HCT116 (cell line): ENCODE data around the gene TATDN2. TPM values are rescaled to one million over a fixed set of nuclear protein-coding genes. Genes with fewer than 3 reads are reported as not detected.

Source experiments
- ATAC-seq: fragments of 200-7000 bp; cut with Tn5 transposase; 2 replicates; pipeline ENCODE4 v1.9.1; 2020; ENCODE audit warnings: mild to moderate bottlenecking, moderate library complexity
- BruUV-seq: library from RNA; stranded (reverse); fragments of 400-500 nt; replicated peaks from 2 replicates; lab custom pipeline; 2021; lab: Mats Ljungman, UMichigan
- CTCF ChIA-PET: fragments of 300-600 bp; sonication (Branson Sonifier 250); formaldehyde crosslinking; loops from one replicate; lab custom pipeline; 2021; ENCODE audit warnings: antibody characterized with exemption; lab: Charles Lee
- POLR2A ChIA-PET: fragments of 300-600, 350-600 bp; sonication (Branson Sonifier 250); formaldehyde crosslinking; loops from one replicate; lab custom pipeline; 2021; ENCODE audit warnings: antibody characterized with exemption; lab: Charles Lee
- RAD21 ChIA-PET, 2 experiments: fragments of 300-600 bp; sonication (Branson Sonifier 250); formaldehyde crosslinking; loops; one replicate each; lab custom pipeline; 2023; ENCODE audit warnings: low total read pairs in 2 of 2; ENCODE audit not compliant: uncharacterized antibody in 2 of 2, unreplicated experiment in 2 of 2, low non-redundant PET in 1 of 2; lab: Charles Lee
- DNase-seq: peaks from one replicate; pipeline ENCODE4 v3.0.0-alpha.2; 2010; ENCODE audit warnings: low read depth, low spot score
- H2AFZ ChIP-seq: fragments of 200-600 bp; shearing (Covaris generic), sonication (generic); 2 replicates; pipeline ENCODE4 v1.6.1; 2017; ENCODE audit warnings: low read depth, mixed run types, mixed read lengths, antibody characterized with exemption, low read length; ENCODE audit not compliant: poor library complexity, severe bottlenecking
- H3K27ac ChIP-seq: 2 replicates; pipeline ENCODE4 v1.5.1; 2012; ENCODE audit warnings: low read depth, low read length
- H3K27me3 ChIP-seq: fragments of 200-600 bp; sonication (generic); 2 replicates; pipeline ENCODE4 v1.6.1; 2016; ENCODE audit warnings: mixed run types, low read length, mixed read lengths; ENCODE audit not compliant: insufficient read depth
- H3K36me3 ChIP-seq, 2 experiments: fragments of 200-500 bp in 1 of 2; fragments of 200-600 bp in 1 of 2; sonication (Bioruptor generic) in 1 of 2; sonication (generic) in 1 of 2; 2 replicates each; pipeline versions ENCODE4 v1.5.1 to v1.6.1; 2014 to 2016; ENCODE audit warnings: low read length in 2 of 2, inconsistent platforms in 1 of 2, mixed read lengths in 1 of 2, mixed run types in 1 of 2; ENCODE audit not compliant: insufficient read depth in 2 of 2, control insufficient read depth in 1 of 2
- H3K4me1 ChIP-seq, 2 experiments: fragments of 200-600 bp in 1 of 2; sonication (generic) in 1 of 2; 2 replicates each; pipeline versions ENCODE4 v1.5.1 to v1.6.1; 2012 to 2017; ENCODE audit warnings: low read length in 2 of 2, inconsistent platforms in 1 of 2, mild to moderate bottlenecking in 1 of 2, mixed read lengths in 1 of 2, mixed run types in 1 of 2, moderate library complexity in 1 of 2; ENCODE audit not compliant: insufficient read depth in 2 of 2, control insufficient read depth in 1 of 2
- H3K4me2 ChIP-seq: fragments of 200-600 bp; sonication (generic); 2 replicates; pipeline ENCODE4 v1.6.1; 2017; ENCODE audit warnings: mixed run types, low read length, mixed read lengths
- H3K4me3 ChIP-seq, 2 experiments: fragments of 200-600 bp in 1 of 2; sonication (generic) in 1 of 2; replicated peaks in 1 of 2; 2 replicates each; pipeline ENCODE4 v1.5.1; 2011 to 2016; ENCODE audit warnings: low read length in 2 of 2, control low read depth in 1 of 2, low read depth in 1 of 2, mild to moderate bottlenecking in 1 of 2, mixed read lengths in 1 of 2, mixed run types in 1 of 2
- H3K79me2 ChIP-seq: fragments of 200-600 bp; sonication (generic); 2 replicates; pipeline ENCODE4 v1.6.1; 2017; ENCODE audit warnings: mild to moderate bottlenecking, mixed run types, low read length, moderate library complexity, mixed read lengths; ENCODE audit not compliant: insufficient read depth
- H3K9ac ChIP-seq: fragments of 200-600 bp; sonication (generic); 2 replicates; pipeline ENCODE4 v1.6.1; 2016; ENCODE audit warnings: low read length, mixed read lengths
- H3K9me2 ChIP-seq: fragments of 200-600 bp; sonication (generic), shearing (Covaris generic); 2 replicates; pipeline ENCODE4 v1.6.1; 2017; ENCODE audit warnings: mixed run types, mild to moderate bottlenecking, moderate library complexity; ENCODE audit not compliant: insufficient read depth
- H3K9me3 ChIP-seq, 2 experiments: fragments of 200-500 bp in 1 of 2; fragments of 200-600 bp in 1 of 2; sonication (Bioruptor generic) in 1 of 2; sonication (generic) in 1 of 2; 2 replicates each; pipeline ENCODE4 v1.6.1; 2014 to 2017; ENCODE audit warnings: low read length in 2 of 2, mixed read lengths in 2 of 2, inconsistent platforms in 1 of 2, low read depth in 1 of 2, mild to moderate bottlenecking in 1 of 2, mixed run types in 1 of 2, moderate library complexity in 1 of 2; ENCODE audit not compliant: control insufficient read depth in 1 of 2, insufficient read depth in 1 of 2
- H4K20me1 ChIP-seq: fragments of 200-600 bp; sonication (generic), shearing (Covaris generic); 2 replicates; pipeline ENCODE4 v1.6.1; 2017; ENCODE audit warnings: mixed run types, mild to moderate bottlenecking, moderate library complexity; ENCODE audit not compliant: insufficient read depth
- CBX3 ChIP-seq: IDR thresholded peaks from 2 replicates; pipeline ENCODE4 v1.6.1; 2012; ENCODE audit warnings: low read depth
- CEBPB ChIP-seq: IDR thresholded peaks from 2 replicates; pipeline ENCODE4 v1.6.1; 2012; ENCODE audit warnings: low read depth
- EGR1 ChIP-seq: IDR thresholded peaks from 2 replicates; pipeline ENCODE4 v1.6.1; 2012; ENCODE audit warnings: low read depth
- EZH2 ChIP-seq: fragments of 200-600 bp; sonication (generic); IDR thresholded peaks from 2 replicates; pipeline ENCODE4 v1.6.1; 2017; ENCODE audit warnings: antibody characterized with exemption, mixed run types
- EZH2phosphoT487 ChIP-seq: fragments of 200-600 bp; IDR thresholded peaks from 2 replicates; pipeline ENCODE4 v1.6.1; 2018; ENCODE audit warnings: antibody characterized with exemption, borderline replicate concordance
- FOSL1 ChIP-seq: IDR thresholded peaks from 2 replicates; pipeline ENCODE4 v1.6.1; 2012; ENCODE audit warnings: low read depth
- POLR2A ChIP-seq: IDR thresholded peaks from 2 replicates; pipeline ENCODE4 v1.7.0; 2011; ENCODE audit warnings: borderline replicate concordance; ENCODE audit not compliant: insufficient read depth, insufficient read length; ENCODE audit errors: extremely low read depth
- POLR2AphosphoS5 ChIP-seq: IDR thresholded peaks from 2 replicates; pipeline ENCODE4 v1.6.1; 2011; ENCODE audit warnings: mild to moderate bottlenecking, low read depth, low read length, moderate library complexity
- RAD21 ChIP-seq: IDR thresholded peaks from 2 replicates; pipeline ENCODE4 v1.6.1; 2012; ENCODE audit warnings: low read depth, mild to moderate bottlenecking
- SP1 ChIP-seq: IDR thresholded peaks from 2 replicates; pipeline ENCODE4 v1.6.1; 2012; ENCODE audit warnings: low read depth
- TCF7L2 ChIP-seq: IDR thresholded peaks from 2 replicates; pipeline ENCODE4 v1.7.0; 2011; ENCODE audit warnings: borderline replicate concordance, inconsistent platforms; ENCODE audit not compliant: insufficient read depth, insufficient read length; ENCODE audit errors: extremely low read depth
- YY1 ChIP-seq: IDR thresholded peaks from 2 replicates; pipeline ENCODE4 v1.6.1; 2011; ENCODE audit warnings: low read length, low read depth, moderate library complexity, mild to moderate bottlenecking; ENCODE audit not compliant: insufficient replicate concordance; ENCODE audit errors: extremely low read depth
- ZFX ChIP-seq: fragments of 450-650 bp; IDR thresholded peaks from 2 replicates; pipeline ENCODE4 v1.6.1; 2017
- ZNF274 ChIP-seq: fragments of 200-500 bp; sonication (Bioruptor generic); IDR thresholded peaks from 2 replicates; pipeline ENCODE4 v1.6.1; 2014; ENCODE audit warnings: mild to moderate bottlenecking, low read depth, low read length, inconsistent platforms
- intact Hi-C: fragments of 100-400 bp; cut with micrococcal nuclease; formaldehyde crosslinking; loops from 2 replicates; pipeline ENCODE4 v1.10.0; 2022
- total RNA-seq: library from RNA; stranded (reverse); gene quantifications from one replicate; pipeline ENCODE4 v1.2.1, GENCODE V29; 2021; ENCODE audit not compliant: unreplicated experiment
- TF ChIP-seq, protein P1 (sequence below): IDR thresholded peaks from 2 replicates; pipeline ENCODE4 v1.6.1; 2012
- TF ChIP-seq, protein P2 (sequence below): IDR thresholded peaks from 2 replicates; pipeline ENCODE4 v1.6.1; 2011; ENCODE audit warnings: mild to moderate bottlenecking, low read length, moderate library complexity; ENCODE audit not compliant: insufficient replicate concordance; ENCODE audit errors: extremely low read depth
- TF ChIP-seq, protein P3 (sequence below), 3 experiments: fragments of 200-600 bp in 1 of 3; sonication (generic) in 1 of 3; IDR thresholded peaks in 2 of 3; conservative IDR thresholded peaks in 1 of 3; 2 replicates each; pipeline ENCODE4 v1.5.1; 2012 to 2017; ENCODE audit warnings: low read depth in 2 of 3, low read length in 2 of 3, antibody characterized with exemption in 1 of 3, borderline replicate concordance in 1 of 3, control low read depth in 1 of 3, mild to moderate bottlenecking in 1 of 3, mixed read lengths in 1 of 3, mixed run types in 1 of 3, moderate library complexity in 1 of 3; ENCODE audit not compliant: insufficient read depth in 1 of 3
- TF ChIP-seq, protein P4 (sequence below): IDR thresholded peaks from 2 replicates; pipeline ENCODE4 v1.6.1; 2012; ENCODE audit warnings: low read depth

TATDN2 gene
- total RNA-seq, 1 experiment from 2014 or later: 26.8 TPM

DNA sequence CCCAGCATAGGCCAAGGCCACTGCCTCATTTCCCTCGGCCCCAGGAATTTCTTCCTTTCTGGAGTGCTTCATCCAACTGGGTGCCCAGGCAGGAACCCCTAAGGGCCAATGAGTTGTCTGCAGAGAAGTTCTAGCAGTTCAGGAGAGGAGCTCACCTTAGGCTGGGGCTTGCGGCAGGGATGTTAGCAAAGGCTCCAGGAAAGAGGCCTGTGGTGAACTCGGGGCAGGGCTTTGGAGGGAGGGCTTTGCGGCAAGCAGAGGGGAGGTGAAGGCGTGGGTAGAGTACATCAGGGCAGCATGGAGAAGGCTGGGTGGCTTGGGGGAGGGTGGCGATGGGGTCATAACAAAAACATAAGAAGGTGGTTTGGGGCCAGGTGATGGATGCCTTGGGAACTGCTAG is 43.4 kb downstream of the TATDN2 start:
- Histone ChIP-seq H3K9me2 (no peaks in the 10 kb centered on the region), H3K4me1 (peaks cover 0 to 7% of the 10 kb centered on the region in 2 experiments; a peak in 2 of 4 replicates), H3K36me3 (peaks cover 8% of the 10 kb centered on the region in 2 experiments; a peak in 1 of 4 replicates), H3K27ac (no peak overlapping the region), H3K79me2 (no peaks in the 10 kb centered on the region), H3K9me3 (no peaks in the 10 kb centered on the region), H3K27me3 (no peaks in the 10 kb centered on the region), H3K9ac (no peak overlapping the region), H3K4me2 (no peak overlapping the region), H4K20me1 (no peaks in the 10 kb centered on the region), H2AFZ (no peak overlapping the region), H3K4me3 (no peak overlapping the region)
- BruUV-seq: no TSS peak
- ChIA-PET RAD21 (no interaction called here), CTCF (no interaction called here), POLR2A (no interaction called here)
- no peak for TF ChIP-seq RAD21
- no peak for TF ChIP-seq POLR2AphosphoS5
- TF ChIP-seq ZFX: no peak
- no peak for TF ChIP-seq TCF7L2
- TF ChIP-seq SP1: no peak
- TF ChIP-seq, protein P1, sequence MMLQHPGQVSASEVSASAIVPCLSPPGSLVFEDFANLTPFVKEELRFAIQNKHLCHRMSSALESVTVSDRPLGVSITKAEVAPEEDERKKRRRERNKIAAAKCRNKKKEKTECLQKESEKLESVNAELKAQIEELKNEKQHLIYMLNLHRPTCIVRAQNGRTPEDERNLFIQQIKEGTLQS: no peak
- no peak for TF ChIP-seq CBX3
- no peak for TF ChIP-seq POLR2A
- TF ChIP-seq YY1: no peak
- no peak for TF ChIP-seq EZH2phosphoT487
- TF ChIP-seq, protein P2, sequence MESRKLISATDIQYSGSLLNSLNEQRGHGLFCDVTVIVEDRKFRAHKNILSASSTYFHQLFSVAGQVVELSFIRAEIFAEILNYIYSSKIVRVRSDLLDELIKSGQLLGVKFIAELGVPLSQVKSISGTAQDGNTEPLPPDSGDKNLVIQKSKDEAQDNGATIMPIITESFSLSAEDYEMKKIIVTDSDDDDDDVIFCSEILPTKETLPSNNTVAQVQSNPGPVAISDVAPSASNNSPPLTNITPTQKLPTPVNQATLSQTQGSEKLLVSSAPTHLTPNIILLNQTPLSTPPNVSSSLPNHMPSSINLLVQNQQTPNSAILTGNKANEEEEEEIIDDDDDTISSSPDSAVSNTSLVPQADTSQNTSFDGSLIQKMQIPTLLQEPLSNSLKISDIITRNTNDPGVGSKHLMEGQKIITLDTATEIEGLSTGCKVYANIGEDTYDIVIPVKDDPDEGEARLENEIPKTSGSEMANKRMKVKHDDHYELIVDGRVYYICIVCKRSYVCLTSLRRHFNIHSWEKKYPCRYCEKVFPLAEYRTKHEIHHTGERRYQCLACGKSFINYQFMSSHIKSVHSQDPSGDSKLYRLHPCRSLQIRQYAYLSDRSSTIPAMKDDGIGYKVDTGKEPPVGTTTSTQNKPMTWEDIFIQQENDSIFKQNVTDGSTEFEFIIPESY: no peak
- TF ChIP-seq EGR1: no peak
- TF ChIP-seq EZH2: no peak
- no peak for TF ChIP-seq CEBPB
- TF ChIP-seq FOSL1: no peak
- TF ChIP-seq, protein P3, sequence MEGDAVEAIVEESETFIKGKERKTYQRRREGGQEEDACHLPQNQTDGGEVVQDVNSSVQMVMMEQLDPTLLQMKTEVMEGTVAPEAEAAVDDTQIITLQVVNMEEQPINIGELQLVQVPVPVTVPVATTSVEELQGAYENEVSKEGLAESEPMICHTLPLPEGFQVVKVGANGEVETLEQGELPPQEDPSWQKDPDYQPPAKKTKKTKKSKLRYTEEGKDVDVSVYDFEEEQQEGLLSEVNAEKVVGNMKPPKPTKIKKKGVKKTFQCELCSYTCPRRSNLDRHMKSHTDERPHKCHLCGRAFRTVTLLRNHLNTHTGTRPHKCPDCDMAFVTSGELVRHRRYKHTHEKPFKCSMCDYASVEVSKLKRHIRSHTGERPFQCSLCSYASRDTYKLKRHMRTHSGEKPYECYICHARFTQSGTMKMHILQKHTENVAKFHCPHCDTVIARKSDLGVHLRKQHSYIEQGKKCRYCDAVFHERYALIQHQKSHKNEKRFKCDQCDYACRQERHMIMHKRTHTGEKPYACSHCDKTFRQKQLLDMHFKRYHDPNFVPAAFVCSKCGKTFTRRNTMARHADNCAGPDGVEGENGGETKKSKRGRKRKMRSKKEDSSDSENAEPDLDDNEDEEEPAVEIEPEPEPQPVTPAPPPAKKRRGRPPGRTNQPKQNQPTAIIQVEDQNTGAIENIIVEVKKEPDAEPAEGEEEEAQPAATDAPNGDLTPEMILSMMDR (IDR thresholded peaks at IDR 0.05 in 2 of 3, conservative IDR thresholded peaks at IDR 0.05 in 1 of 3; ENCODE audit: borderline replicate concordance in 1 of 3, insufficient read depth in 1 of 3, low read depth in 2 of 3, low read length in 2 of 3): no peak
- TF ChIP-seq ZNF274: no peak
- TF ChIP-seq, protein P4, sequence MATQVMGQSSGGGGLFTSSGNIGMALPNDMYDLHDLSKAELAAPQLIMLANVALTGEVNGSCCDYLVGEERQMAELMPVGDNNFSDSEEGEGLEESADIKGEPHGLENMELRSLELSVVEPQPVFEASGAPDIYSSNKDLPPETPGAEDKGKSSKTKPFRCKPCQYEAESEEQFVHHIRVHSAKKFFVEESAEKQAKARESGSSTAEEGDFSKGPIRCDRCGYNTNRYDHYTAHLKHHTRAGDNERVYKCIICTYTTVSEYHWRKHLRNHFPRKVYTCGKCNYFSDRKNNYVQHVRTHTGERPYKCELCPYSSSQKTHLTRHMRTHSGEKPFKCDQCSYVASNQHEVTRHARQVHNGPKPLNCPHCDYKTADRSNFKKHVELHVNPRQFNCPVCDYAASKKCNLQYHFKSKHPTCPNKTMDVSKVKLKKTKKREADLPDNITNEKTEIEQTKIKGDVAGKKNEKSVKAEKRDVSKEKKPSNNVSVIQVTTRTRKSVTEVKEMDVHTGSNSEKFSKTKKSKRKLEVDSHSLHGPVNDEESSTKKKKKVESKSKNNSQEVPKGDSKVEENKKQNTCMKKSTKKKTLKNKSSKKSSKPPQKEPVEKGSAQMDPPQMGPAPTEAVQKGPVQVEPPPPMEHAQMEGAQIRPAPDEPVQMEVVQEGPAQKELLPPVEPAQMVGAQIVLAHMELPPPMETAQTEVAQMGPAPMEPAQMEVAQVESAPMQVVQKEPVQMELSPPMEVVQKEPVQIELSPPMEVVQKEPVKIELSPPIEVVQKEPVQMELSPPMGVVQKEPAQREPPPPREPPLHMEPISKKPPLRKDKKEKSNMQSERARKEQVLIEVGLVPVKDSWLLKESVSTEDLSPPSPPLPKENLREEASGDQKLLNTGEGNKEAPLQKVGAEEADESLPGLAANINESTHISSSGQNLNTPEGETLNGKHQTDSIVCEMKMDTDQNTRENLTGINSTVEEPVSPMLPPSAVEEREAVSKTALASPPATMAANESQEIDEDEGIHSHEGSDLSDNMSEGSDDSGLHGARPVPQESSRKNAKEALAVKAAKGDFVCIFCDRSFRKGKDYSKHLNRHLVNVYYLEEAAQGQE: no peak
- intact Hi-C loops: no loop called here
- no peak for DNase-seq
- ATAC-seq: no peak
